ENCODE data around the gene SPINT3. TPM values are rescaled to one million over a fixed set of nuclear protein-coding genes. Genes with fewer than 3 reads are reported as not detected.

SPINT3 gene
- total RNA-seq, 5 donors from 2014 or later (not counting 1 experiment from before 2014, with no cell fraction given): not detected

Other genes starting within 250 kb of the SPINT3 start
- under 1 TPM in 3 of 5 donors, not detected in 2; 0.22 to 0.29 (median 0.26) TPM for gene RBPJL, start 208.8 kb downstream of the SPINT3 start, total RNA-seq
- not detected for gene MATN4, start 207.3 kb downstream of the SPINT3 start, total RNA-seq
- 1 to 10 TPM in 4 of 5 donors, under 1 TPM in 1; 0.68 to 4.4 (median 3.5) TPM for gene SDC4, start 167.2 kb downstream of the SPINT3 start, total RNA-seq
- 10 to 100 TPM; 53.1 to 86.9 (median 58.2) TPM for gene SYS1, start 152.5 kb downstream of the SPINT3 start, total RNA-seq
- gene TP53TG5, start 137.3 kb downstream of the SPINT3 start, total RNA-seq: under 1 TPM in 3 of 5 donors, not detected in 2; 0.10 to 0.23 (median 0.16) TPM
- 10 to 100 TPM; 10.1 to 16.8 (median 14.8) TPM for gene DBNDD2, start 107.3 kb downstream of the SPINT3 start, total RNA-seq
- 100 to 1,000 TPM in 2 of 5 donors, 10 to 100 TPM in 3; 76.6 to 140 (median 79.4) TPM for gene PIGT, start 99.5 kb downstream of the SPINT3 start, total RNA-seq
- gene WFDC2, start 45.9 kb downstream of the SPINT3 start, total RNA-seq: 1 to 10 TPM in 1 of 5 donors, under 1 TPM in 1, not detected in 3; 0.56 to 1.7 TPM
- gene WFDC6, start 23.9 kb upstream of the SPINT3 start, total RNA-seq: not detected
- gene EPPIN, start 31.8 kb upstream of the SPINT3 start, total RNA-seq: not detected
- not detected for gene WFDC8, start 63.7 kb upstream of the SPINT3 start, total RNA-seq
- gene WFDC10A, start 114.1 kb upstream of the SPINT3 start, total RNA-seq: not detected
- gene WFDC9, start 115.7 kb upstream of the SPINT3 start, total RNA-seq: not detected
- gene WFDC11, start 154.6 kb upstream of the SPINT3 start, total RNA-seq: not detected
- gene WFDC13, start 186.4 kb upstream of the SPINT3 start, total RNA-seq: not detected
- gene WFDC10B, start 189.4 kb upstream of the SPINT3 start, total RNA-seq: not detected
- not detected for gene SPINT4, start 206.7 kb upstream of the SPINT3 start, total RNA-seq

Measured in T-cell (primary cell).